A549 (cell line): Measurements from ENCODE around the gene TRIM13. TPM values are rescaled to one million over a fixed set of nuclear protein-coding genes. Genes with fewer than 3 reads are reported as not detected.
A peak's percentile ranks its signal among the peaks of the same experiment; 100 is the strongest.

Experiments
- ATAC-seq, 2 experiments: fragments of 200-7000 bp in 1 of 2; fragments of >200 bp in 1 of 2; cut with Nextera tagmentation in 1 of 2; cut with Tn5 transposase in 1 of 2; 3 replicates each; pipeline versions ENCODE4 v1.8.0 to v1.9.1; 2018 to 2020; ENCODE audit warnings: mild to moderate bottlenecking in 1 of 2, moderate library complexity in 1 of 2
- CTCF ChIA-PET: fragments of 300-600 bp; sonication (Branson Sonifier 250); formaldehyde crosslinking; extraction: SDS; loops from one replicate; lab custom pipeline; 2021; ENCODE audit warnings: antibody characterized with exemption, inconsistent platforms; lab: Yijun Ruan, JAX
- POLR2A ChIA-PET: fragments of 350-600 bp; formaldehyde crosslinking; extraction: SDS; loops from one replicate; lab custom pipeline; 2021; ENCODE audit warnings: antibody characterized with exemption, inconsistent platforms; lab: Yijun Ruan, JAX
- DNase-seq, 2 experiments: peaks; one replicate each; pipeline versions ENCODE4 v3.0.0 to v3.0.0-alpha.2; 2011 to 2016; ENCODE audit warnings: low read depth in 1 of 2, low spot score in 1 of 2
- FAIRE-seq: peaks from 2 replicates; lab custom pipeline; 2011; peaks lifted over from hg19 to GRCh38; lab: Jason Lieb, UNC
- H3K27ac ChIP-seq, 2 experiments: fragments of >200 bp; sonication (Bioruptor Twin); formaldehyde crosslinking; 3 replicates each; pipeline ENCODE4 v1.5.1; 2016 to 2017
- H3K4me1 ChIP-seq: fragments of >200 bp; sonication (Bioruptor Twin); formaldehyde crosslinking; 3 replicates; pipeline ENCODE4 v1.6.1; 2016
- H3K4me2 ChIP-seq: fragments of >200 bp; sonication (Bioruptor Twin); formaldehyde crosslinking; 3 replicates; pipeline ENCODE4 v1.6.1; 2016
- H3K4me3 ChIP-seq: fragments of >200 bp; sonication (Bioruptor Twin); formaldehyde crosslinking; 3 replicates; pipeline ENCODE4 v1.5.1; 2016
- H3K9me3 ChIP-seq: fragments of >200 bp; sonication (Bioruptor Twin); formaldehyde crosslinking; 3 replicates; pipeline ENCODE4 v1.6.1; 2016
- BCL3 ChIP-seq: fragments of >200 bp; sonication (Bioruptor Twin); formaldehyde crosslinking; IDR thresholded peaks from 3 replicates; pipeline ENCODE4 v1.6.1; 2016
- CEBPB ChIP-seq, 2 experiments: fragments of >200 bp in 1 of 2; sonication (Bioruptor Twin) in 1 of 2; formaldehyde crosslinking in 1 of 2; IDR thresholded peaks; 2 replicates each; pipeline ENCODE4 v1.6.1; 2012 to 2016
- CHD2 ChIP-seq: fragments of 150-350 bp; IDR thresholded peaks from 2 replicates; pipeline ENCODE4 v1.6.1; 2014; ENCODE audit warnings: low read length; ENCODE audit not compliant: partially characterized antibody
- CHD4 ChIP-seq: fragments of 200-600 bp; sonication (generic); IDR thresholded peaks from 2 replicates; pipeline ENCODE4 v1.6.1; 2016; ENCODE audit warnings: antibody characterized with exemption, mild to moderate bottlenecking, borderline replicate concordance
- CTCF ChIP-seq: fragments of >200 bp; sonication (Bioruptor Twin); formaldehyde crosslinking; IDR thresholded peaks from 3 replicates; pipeline ENCODE4 v1.5.1; 2016
- EHF ChIP-seq: fragments of 250-450 bp; sonication (Bioruptor Pico); IDR thresholded peaks from 2 replicates; pipeline ENCODE4 v1.5.0; 2020; ENCODE audit warnings: mild to moderate bottlenecking
- ELK1 ChIP-seq: fragments of 150-350 bp; IDR thresholded peaks from 2 replicates; pipeline ENCODE4 v1.6.1; 2014; ENCODE audit warnings: low read depth, mild to moderate bottlenecking, low read length
- ESRRA ChIP-seq: fragments of 150-350 bp; IDR thresholded peaks from 2 replicates; pipeline ENCODE4 v1.6.1; 2014; ENCODE audit warnings: mild to moderate bottlenecking, low read length, borderline replicate concordance
- FOSB ChIP-seq: fragments of 250-450 bp; sonication (Bioruptor Pico); IDR thresholded peaks from 2 replicates; pipeline ENCODE4 v1.5.0; 2020; ENCODE audit warnings: mild to moderate bottlenecking, moderate library complexity
- HDAC2 ChIP-seq: fragments of 200-600 bp; sonication (generic); IDR thresholded peaks from 2 replicates; pipeline ENCODE4 v1.6.1; 2016
- HES2 ChIP-seq: fragments of >200 bp; sonication (Bioruptor Twin); formaldehyde crosslinking; IDR thresholded peaks from 2 replicates; pipeline ENCODE4 v1.6.1; 2016
- HEYL ChIP-seq: fragments of 250-450 bp; sonication (Bioruptor Pico); IDR thresholded peaks from 2 replicates; pipeline ENCODE4 v1.8.0; 2021; ENCODE audit warnings: mild to moderate bottlenecking, moderate library complexity
- HOXA7 ChIP-seq: fragments of 250-450 bp; sonication (Bioruptor Pico); IDR thresholded peaks from 2 replicates; pipeline ENCODE4 v1.5.0; 2020; ENCODE audit warnings: mild to moderate bottlenecking, moderate library complexity
- HOXB13 ChIP-seq: fragments of 250-450 bp; sonication (Bioruptor Pico); IDR thresholded peaks from 2 replicates; pipeline ENCODE4 v1.5.0; 2020; ENCODE audit warnings: low read depth, mild to moderate bottlenecking, moderate library complexity
- HOXB5 ChIP-seq: fragments of 250-450 bp; sonication (Bioruptor Pico); IDR thresholded peaks from 2 replicates; pipeline ENCODE4 v1.5.0; 2020; ENCODE audit warnings: mild to moderate bottlenecking, moderate library complexity
- JUNB ChIP-seq: fragments of >200 bp; sonication (Bioruptor Twin); formaldehyde crosslinking; IDR thresholded peaks from 2 replicates; pipeline ENCODE4 v1.6.1; 2016
- KDM5A ChIP-seq: fragments of 200-600 bp; sonication (generic); IDR thresholded peaks from 2 replicates; pipeline ENCODE4 v1.6.1; 2016; ENCODE audit warnings: antibody characterized with exemption, mild to moderate bottlenecking
- MYC ChIP-seq: IDR thresholded peaks from 2 replicates; pipeline ENCODE4 v1.6.1; 2012; ENCODE audit warnings: mild to moderate bottlenecking, inconsistent platforms, low read length, improper control_type of control experiment, borderline replicate concordance
- NPAS2 ChIP-seq: fragments of 250-450 bp; sonication (Bioruptor Pico); IDR thresholded peaks from 2 replicates; pipeline ENCODE4 v1.8.0; 2022; ENCODE audit warnings: mild to moderate bottlenecking, moderate library complexity, borderline replicate concordance
- PHF8 ChIP-seq: fragments of 200-600 bp; sonication (generic); IDR thresholded peaks from 2 replicates; pipeline ENCODE4 v1.6.1; 2016; ENCODE audit warnings: low read depth, mild to moderate bottlenecking, antibody characterized with exemption, moderate library complexity, borderline replicate concordance
- POLR2A ChIP-seq: IDR thresholded peaks from 2 replicates; pipeline ENCODE4 v1.6.1; 2012; ENCODE audit warnings: mild to moderate bottlenecking, low read length
- POLR2AphosphoS2 ChIP-seq: conservative IDR thresholded peaks from 2 replicates; pipeline ENCODE4 v1.6.1; 2012; ENCODE audit warnings: low read length, improper control_type of control experiment, inconsistent platforms
- RCOR1 ChIP-seq: fragments of 150-350 bp; IDR thresholded peaks from 2 replicates; pipeline ENCODE4 v1.6.1; 2014; ENCODE audit warnings: antibody characterized with exemption, low read length, low read depth
- RFX5 ChIP-seq: fragments of 450-650 bp; IDR thresholded peaks from 2 replicates; pipeline ENCODE4 v1.7.1; 2014; ENCODE audit warnings: antibody characterized with exemption, mild to moderate bottlenecking, moderate library complexity
- SREBF2 ChIP-seq: fragments of 450-650 bp; IDR thresholded peaks from 2 replicates; pipeline ENCODE4 v1.6.1; 2014; ENCODE audit warnings: mild to moderate bottlenecking, moderate library complexity
- TFCP2L1 ChIP-seq: fragments of 250-450 bp; sonication (Bioruptor Pico); IDR thresholded peaks from 2 replicates; pipeline ENCODE4 v1.5.0; 2021; ENCODE audit warnings: mild to moderate bottlenecking
- ZC3H11A ChIP-seq: fragments of 450-650 bp; IDR thresholded peaks from 2 replicates; pipeline ENCODE4 v1.6.1; 2014; ENCODE audit warnings: antibody characterized with exemption, mild to moderate bottlenecking
- ZNF302 ChIP-seq: fragments of 250-450 bp; sonication (Bioruptor Pico); IDR thresholded peaks from 2 replicates; pipeline ENCODE4 v1.9.0; 2021; ENCODE audit warnings: inconsistent platforms, mild to moderate bottlenecking, moderate library complexity
- WGBS: methylation state at CpG from one replicate; pipeline ENCODE4 v1.1.6; 2017; ENCODE audit errors: missing lambda C conversion rate; 5-methylcytosine and 5-hydroxymethylcytosine counted together
- polyA plus RNA-seq, 4 experiments: library from polyadenylated mRNA; depleted of rRNA in 3 of 4; stranded (reverse); fragments of >200 nt; fragmentation: RNase III in 1 of 4; extraction: RNeasy Plus Mini Kit Qiagen cat#74134 plus additional on column Dnase treatment in 1 of 4; gene quantifications; 2 replicates in 3 of 4; 3 replicates in 1 of 4; pipeline ENCODE4 v1.2.3, GENCODE V29; 2011 to 2017
- TF ChIP-seq, protein P1 (sequence below): fragments of 250-450 bp; sonication (Bioruptor Pico); IDR thresholded peaks from 2 replicates; pipeline ENCODE4 v1.5.0; 2021; ENCODE audit warnings: mild to moderate bottlenecking, moderate library complexity, borderline replicate concordance
- TF ChIP-seq, protein P2 (sequence below): IDR thresholded peaks from 2 replicates; pipeline ENCODE4 v1.6.1; 2012

The TRIM13 gene
- polyA plus RNA-seq, 2 of the 4 experiments (the other 2 are of a cell fraction), result 10.9 to 22.4 TPM

- TF ChIP-seq ESRRA (no peak), POLR2AphosphoS2 (no peak), HOXB13 (CRISPR knock-in tag) (no peak), CHD2 (no peak), HDAC2 (no peak), NPAS2 (CRISPR knock-in tag) (no peak), KDM5A (no peak), MYC (no peak), ZNF302 (CRISPR knock-in tag) (no peak), RFX5 (no peak), ZC3H11A (no peak), RCOR1 (no peak), JUNB (no peak), SREBF2 (no peak), TFCP2L1 (no peak), HOXB5 (CRISPR knock-in tag) (no peak), POLR2A (peak; percentile 58), HEYL (no peak), HES2 (no peak), PHF8 (peak; percentile 80; the same call in 1 of the 2 replicates), EHF (no peak), CHD4 (no peak)
- TF ChIP-seq, protein P1, sequence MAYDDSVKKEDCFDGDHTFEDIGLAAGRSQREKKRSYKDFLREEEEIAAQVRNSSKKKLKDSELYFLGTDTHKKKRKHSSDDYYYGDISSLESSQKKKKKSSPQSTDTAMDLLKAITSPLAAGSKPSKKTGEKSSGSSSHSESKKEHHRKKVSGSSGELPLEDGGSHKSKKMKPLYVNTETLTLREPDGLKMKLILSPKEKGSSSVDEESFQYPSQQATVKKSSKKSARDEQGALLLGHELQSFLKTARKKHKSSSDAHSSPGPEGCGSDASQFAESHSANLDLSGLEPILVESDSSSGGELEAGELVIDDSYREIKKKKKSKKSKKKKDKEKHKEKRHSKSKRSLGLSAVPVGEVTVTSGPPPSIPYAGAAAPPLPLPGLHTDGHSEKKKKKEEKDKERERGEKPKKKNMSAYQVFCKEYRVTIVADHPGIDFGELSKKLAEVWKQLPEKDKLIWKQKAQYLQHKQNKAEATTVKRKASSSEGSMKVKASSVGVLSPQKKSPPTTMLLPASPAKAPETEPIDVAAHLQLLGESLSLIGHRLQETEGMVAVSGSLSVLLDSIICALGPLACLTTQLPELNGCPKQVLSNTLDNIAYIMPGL (CRISPR knock-in tag), result no peak
- TF ChIP-seq, protein P2, sequence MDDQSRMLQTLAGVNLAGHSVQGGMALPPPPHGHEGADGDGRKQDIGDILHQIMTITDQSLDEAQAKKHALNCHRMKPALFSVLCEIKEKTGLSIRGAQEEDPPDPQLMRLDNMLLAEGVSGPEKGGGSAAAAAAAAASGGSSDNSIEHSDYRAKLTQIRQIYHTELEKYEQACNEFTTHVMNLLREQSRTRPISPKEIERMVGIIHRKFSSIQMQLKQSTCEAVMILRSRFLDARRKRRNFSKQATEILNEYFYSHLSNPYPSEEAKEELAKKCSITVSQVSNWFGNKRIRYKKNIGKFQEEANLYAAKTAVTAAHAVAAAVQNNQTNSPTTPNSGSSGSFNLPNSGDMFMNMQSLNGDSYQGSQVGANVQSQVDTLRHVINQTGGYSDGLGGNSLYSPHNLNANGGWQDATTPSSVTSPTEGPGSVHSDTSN, result 0 out of 2 replicates have a peak, but pooled peaks have one; percentile 36
Measured at GRCh38 chr13:49996161-49996915, 504 bp upstream of the TRIM13 start (continued).

DNA sequence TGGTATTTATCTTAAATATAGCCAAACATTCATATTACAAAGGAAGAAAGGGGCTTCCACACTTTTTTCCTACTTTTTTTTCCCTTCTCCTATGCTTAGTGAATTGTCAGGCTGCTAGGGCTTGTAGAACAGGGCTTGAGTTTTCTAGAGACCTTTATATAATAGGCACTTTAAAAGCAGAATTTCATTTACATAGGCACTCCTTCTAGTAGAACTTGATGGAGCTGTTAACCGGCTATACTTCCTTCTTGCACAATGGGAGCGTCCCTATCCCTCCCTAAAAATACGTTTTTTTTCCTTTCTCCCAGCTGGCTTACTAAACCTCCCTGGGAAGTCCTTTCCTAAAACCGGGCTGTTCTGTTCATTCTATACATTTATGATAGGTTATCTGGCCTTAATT, 1.1 kb downstream of the TRIM13 start:
- WGBS, result 12% methylated on average over 4 of the region's 4 CpGs
- FAIRE-seq (no peak), ATAC-seq (no peak), DNase-seq (no peak)
- peak overlapping the region; percentile 97 to 99 for H3K27ac ChIP-seq
- peak overlapping the region; percentile 99 for H3K4me2 ChIP-seq
- H3K4me3 ChIP-seq, result peak overlapping the region; percentile 76
- H3K4me1 ChIP-seq, result peaks cover 24% of the 10 kb centered on the region
- ChIA-PET POLR2A (interaction anchor here (0.6 to 2.7 kb wide), 16 partner anchors 8 to 912 kb away, joined by 3 to 36 read pairs (median 6); partner anchors contain the start of genes EBPL, KCNRG, KPNA3 and RNASEH2B), CTCF (interaction anchor here (0.6 to 2.6 kb wide), 26 partner anchors 9 to 1050 kb away, joined by 3 to 22 read pairs (median 4); partner anchors contain the start of genes KPNA3 and SPRYD7)
- H3K9me3 ChIP-seq, result no peaks in the 10 kb centered on the region
- TF ChIP-seq SREBF2 (no peak), ELK1 (no peak), RFX5 (no peak), HEYL (no peak), CEBPB (IDR thresholded peaks at IDR 0.05) (no peak), CTCF (no peak), HOXA7 (CRISPR knock-in tag) (no peak), HOXB13 (CRISPR knock-in tag) (no peak), MYC (no peak), FOSB (CRISPR knock-in tag) (no peak), BCL3 (no peak)
